Pancreas (tissue), 10 donors: Measurements from ENCODE around the gene SAA4. TPM values are rescaled to one million over a fixed set of nuclear protein-coding genes. Genes with fewer than 3 reads are reported as not detected.
"Not testable (repeated sequence)": the region's sequence is repeated elsewhere in the genome, so short reads cannot be mapped to it uniquely, and the experiment has no call there.

Experiments
- ATAC-seq, 4 donors: fragments of 200-7000 bp; cut with Tn5 transposase; one replicate each; pipeline versions ENCODE4 v1.8.0 to v1.9.1; 2020; ENCODE audit warnings: mild to moderate bottlenecking in 4 of 4, moderate library complexity in 4 of 4
- DNase-seq, 6 donors: peaks; one replicate each; pipeline ENCODE4 v3.0.0-alpha.2; 2020
- FAIRE-seq: peaks from 2 replicates; lab custom pipeline; 2012; peaks lifted over from hg19 to GRCh38; lab: Jason Lieb, UNC
- H3K27ac ChIP-seq, 4 donors: fragments of 200-600 bp; sonication (generic); 1 replicate in 3 of 4; 2 replicates in 1 of 4; pipeline versions ENCODE4 v1.5.0 to v1.8.0; 2020
- H3K27me3 ChIP-seq, 4 donors: fragments of 200-600 bp; one replicate each; pipeline ENCODE4 v1.8.0; 2021
- H3K36me3 ChIP-seq, 3 donors: fragments of 200-600 bp; sonication (generic) in 1 of 3; one replicate each; pipeline versions ENCODE4 v1.5.0 to v1.8.0; 2020 to 2021
- H3K4me1 ChIP-seq, 3 donors: fragments of 200-600 bp; one replicate each; pipeline ENCODE4 v1.8.0; 2021
- H3K4me3 ChIP-seq, 4 donors: fragments of 200-600 bp; sonication (generic) in 2 of 4; one replicate each; pipeline versions ENCODE4 v1.5.0 to v1.8.0; 2020 to 2021
- H3K9me3 ChIP-seq, 4 donors: fragments of 200-600 bp; one replicate each; pipeline ENCODE4 v1.8.0; 2021
- CTCF ChIP-seq, 4 donors: fragments of 200-600 bp; sonication (generic) in 3 of 4; IDR thresholded peaks; one replicate each; pipeline versions ENCODE4 v1.5.0 to v1.8.0; 2021; ENCODE audit warnings: antibody characterized with exemption in 4 of 4
- WGBS, 2 donors: extraction: QIAGEN DNeasy Blood & Tissue Kit; methylation state at CpG; one replicate each; pipeline ENCODE4 v1.1.7; 2013; 5-methylcytosine and 5-hydroxymethylcytosine counted together
- intact Hi-C, 3 donors: fragments of 100-400 bp; cut with DNase I; formaldehyde crosslinking; loops; one replicate each; pipeline versions ENCODE4 v1.11.1 to v1.14.2; 2022
- polyA plus RNA-seq, 2 donors: library from polyadenylated mRNA; stranded (reverse); fragments of 200-250 nt; gene quantifications; one replicate each; pipeline ENCODE4 v1.2.3, GENCODE V29; 2013
- total RNA-seq, 6 donors: library from RNA; stranded (reverse); fragmentation: NEBNext Ultra II Directional in 4 of 6; extraction: Animal tissue kit (Norgen Biotek cat#: 25700) in 4 of 6; gene quantifications; one replicate each; pipeline versions ENCODE4 v1.2.1 to v1.2.4, GENCODE V29; 2021 to 2023
- donor health status: healthy with polysubstance abuse.
- donor health status: DM: no; HTN: no; CAD: no; lungs with moderate emphysema.
- donor health status: DM: no; HTN: no; CAD: no.
- donor health status: control.
- donor health status: control.
- donor health status: Bipolar disorder and iron deficiency.
- donor health status: DM: yes; HTN: yes; CAD: no.
- donor health status: DM: no; HTN: no; CAD: no.
- donor health status: DM: no; HTN: no; CAD: no.
- donor health status: DM: yes; HTN: yes; CAD: no.

Gene SAA4
- total and polyA plus RNA-seq, 8 donors = 0.44 TPM; not detected in 7

DNA sequence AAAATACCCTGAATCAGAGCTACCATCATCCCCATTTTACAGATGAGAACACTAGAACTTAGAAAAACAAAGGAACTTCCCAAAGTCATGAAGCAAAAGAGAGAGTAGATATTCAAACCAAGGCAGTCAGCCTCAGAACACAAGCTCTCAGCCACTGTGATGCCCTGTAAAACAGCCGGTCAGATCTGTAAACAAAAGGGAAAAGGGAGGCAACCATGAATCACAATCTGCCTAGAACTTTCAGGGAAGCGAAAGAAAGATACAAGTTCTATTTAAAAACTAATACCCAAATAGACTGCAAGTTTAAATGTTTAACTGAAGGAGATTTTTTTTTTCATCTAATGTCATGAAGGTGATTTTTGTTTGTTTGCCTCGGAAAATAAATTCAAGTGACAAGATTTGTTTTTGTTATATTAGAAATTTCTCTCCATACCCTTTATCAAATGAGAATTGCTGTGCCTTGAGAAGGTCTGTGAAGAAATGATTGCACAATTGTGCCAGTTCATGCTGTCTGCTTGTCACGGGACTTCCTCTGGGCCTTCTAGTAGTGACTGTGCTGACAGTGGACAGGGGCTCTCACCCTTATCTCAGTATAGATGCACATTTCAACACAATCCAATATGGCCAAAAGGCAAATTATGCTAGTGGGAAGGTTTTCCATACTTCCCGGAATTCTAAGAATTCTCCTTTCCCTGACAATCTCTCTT is 41.1 kb upstream of the SAA4 start:
- DNase-seq (peak in 1 of 6 donors; percentile 25), ATAC-seq (peak in 2 of 4 donors; percentile 70 to 75)
- TF ChIP-seq CTCF (IDR thresholded peaks at IDR 0.05) = no peak

GRCh38 chr11:18271206-18271605 is 34.6 kb upstream of the SAA4 start:
- H3K9me3 ChIP-seq = no peaks in the 10 kb centered on the region
- no peaks in the 10 kb centered on the region for H3K4me1 ChIP-seq
- ATAC-seq (peak in 1 of 4 donors; percentile 52), DNase-seq (no peak), FAIRE-seq (no peak)
- H3K27ac ChIP-seq = no peak overlapping the region
- intact Hi-C loops = no loop called here
- no peak for TF ChIP-seq CTCF (IDR thresholded peaks at IDR 0.05)
- no peaks in the 10 kb centered on the region for H3K27me3 ChIP-seq
- no peaks in the 10 kb centered on the region for H3K36me3 ChIP-seq
- H3K4me3 ChIP-seq = no peak overlapping the region
- WGBS, 2 donors = 43 to 44% methylated on average over 4 of the region's 4 CpGs

More for the DNA sequence above, 41.1 kb upstream of the SAA4 start:
- Histone ChIP-seq H3K36me3 (peaks cover 0 to 17% (median 4%) of the 10 kb centered on the region in 3 donors), H3K27ac (peak overlapping the region in 2 of 4 donors; percentile 17 to 44), H3K27me3 (no peaks in the 10 kb centered on the region), H3K4me1 (no peaks in the 10 kb centered on the region), H3K9me3 (no peaks in the 10 kb centered on the region), H3K4me3 (no peak overlapping the region)
- intact Hi-C loops = no loop called here
- 91 to 98% methylated on average over 5 of the region's 5 CpGs for WGBS, 2 donors
- FAIRE-seq = no peak

DNA sequence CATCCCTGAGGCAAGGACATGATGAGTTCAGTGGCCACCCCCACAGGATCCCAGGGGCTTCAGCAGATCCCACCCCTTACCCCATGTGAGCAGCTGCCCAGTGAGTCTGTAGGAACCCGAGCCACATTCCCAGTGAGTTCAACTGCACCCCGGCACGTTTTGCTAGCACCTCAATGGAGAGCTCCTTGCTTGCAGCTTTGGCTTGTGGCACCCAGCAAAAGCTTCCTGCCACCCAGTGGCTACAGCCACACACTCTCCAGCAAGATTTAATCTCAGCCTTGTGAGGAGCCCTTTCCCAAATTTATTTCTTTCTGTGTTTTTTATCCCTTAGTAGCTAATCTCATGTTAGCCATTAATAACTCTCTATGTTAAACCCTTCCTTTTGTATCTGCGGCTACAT is 33.5 kb upstream of the SAA4 start:
- H3K27ac ChIP-seq = no peak overlapping the region
- no peak overlapping the region for H3K4me3 ChIP-seq
- WGBS, 2 donors = 68 to 77% methylated on average over 4 of the region's 4 CpGs
- intact Hi-C loops = no loop called here
- H3K36me3 ChIP-seq = no peaks in the 10 kb centered on the region
- H3K9me3 ChIP-seq = no peaks in the 10 kb centered on the region
- DNase-seq (no peak), FAIRE-seq (no peak), ATAC-seq (no peak)
- H3K4me1 ChIP-seq = no peaks in the 10 kb centered on the region
- no peak for TF ChIP-seq CTCF (IDR thresholded peaks at IDR 0.05)
- H3K27me3 ChIP-seq = no peaks in the 10 kb centered on the region

GRCh38 chr11:18269252-18269651 is 32.6 kb upstream of the SAA4 start:
- DNase-seq, H3K4me3 ChIP-seq, ATAC-seq, H3K27me3 ChIP-seq, intact Hi-C loops, H3K27ac ChIP-seq, H3K4me1 ChIP-seq, H3K9me3 ChIP-seq, H3K36me3 ChIP-seq, FAIRE-seq: not testable (repeated sequence)
- WGBS, 2 donors = 74 to 83% methylated on average over 2 of the region's 5 CpGs

GRCh38 chr11:18267335-18268133 is 30.9 kb upstream of the SAA4 start:
- H3K27me3 ChIP-seq, intact Hi-C loops, H3K27ac ChIP-seq, FAIRE-seq, H3K9me3 ChIP-seq, DNase-seq, H3K4me3 ChIP-seq, H3K36me3 ChIP-seq, H3K4me1 ChIP-seq: not testable (repeated sequence)
- peak in 3 of 4 donors; percentile 54 to 65 (median 60) for ATAC-seq
- 56 to 65% methylated on average over 5 to 6 of the region's 10 CpGs for WGBS, 2 donors
